T-helper 2 cell (primary cell): ENCODE measurements around the gene RPL7L1.

Experiments
- DNase-seq, 5 experiments: peaks; one replicate each; pipeline versions ENCODE4 v3.0.0 to v3.0.0-alpha.2; 2012 to 2022

Gene RPL7L1

GRCh38 chr6:42933205-42933604 is 53.8 kb downstream of the RPL7L1 start:
- DNase-seq, result no peak

DNA sequence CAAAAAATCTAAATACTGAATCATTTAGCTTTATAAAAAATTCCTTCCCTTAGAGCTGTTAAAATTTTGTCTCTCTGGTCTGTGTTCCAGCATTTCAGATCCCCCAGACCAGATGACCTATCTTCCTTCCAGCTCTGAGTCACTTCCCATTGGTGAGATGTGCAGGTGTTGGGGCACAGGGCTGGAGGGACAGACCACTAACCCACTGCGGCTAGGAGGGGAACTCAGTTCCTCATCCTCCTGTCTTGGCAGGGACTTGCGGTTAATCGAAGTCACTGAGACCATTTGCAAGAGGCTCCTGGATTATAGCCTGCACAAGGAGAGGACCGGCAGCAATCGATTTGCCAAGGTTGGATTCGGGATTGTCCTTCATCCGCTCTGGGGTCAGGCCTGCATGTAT is 55.9 kb downstream of the RPL7L1 start:
- DNase-seq, result no peak

- no peak for DNase-seq
Measured at GRCh38 chr6:42936398-42936797, 57.0 kb downstream of the RPL7L1 start.

GRCh38 chr6:42937548-42938427 is 58.4 kb downstream of the RPL7L1 start:
- DNase-seq, result no peak

GRCh38 chr6:42938428-42938796 is 59.0 kb downstream of the RPL7L1 start:
- DNase-seq, result no peak

DNA sequence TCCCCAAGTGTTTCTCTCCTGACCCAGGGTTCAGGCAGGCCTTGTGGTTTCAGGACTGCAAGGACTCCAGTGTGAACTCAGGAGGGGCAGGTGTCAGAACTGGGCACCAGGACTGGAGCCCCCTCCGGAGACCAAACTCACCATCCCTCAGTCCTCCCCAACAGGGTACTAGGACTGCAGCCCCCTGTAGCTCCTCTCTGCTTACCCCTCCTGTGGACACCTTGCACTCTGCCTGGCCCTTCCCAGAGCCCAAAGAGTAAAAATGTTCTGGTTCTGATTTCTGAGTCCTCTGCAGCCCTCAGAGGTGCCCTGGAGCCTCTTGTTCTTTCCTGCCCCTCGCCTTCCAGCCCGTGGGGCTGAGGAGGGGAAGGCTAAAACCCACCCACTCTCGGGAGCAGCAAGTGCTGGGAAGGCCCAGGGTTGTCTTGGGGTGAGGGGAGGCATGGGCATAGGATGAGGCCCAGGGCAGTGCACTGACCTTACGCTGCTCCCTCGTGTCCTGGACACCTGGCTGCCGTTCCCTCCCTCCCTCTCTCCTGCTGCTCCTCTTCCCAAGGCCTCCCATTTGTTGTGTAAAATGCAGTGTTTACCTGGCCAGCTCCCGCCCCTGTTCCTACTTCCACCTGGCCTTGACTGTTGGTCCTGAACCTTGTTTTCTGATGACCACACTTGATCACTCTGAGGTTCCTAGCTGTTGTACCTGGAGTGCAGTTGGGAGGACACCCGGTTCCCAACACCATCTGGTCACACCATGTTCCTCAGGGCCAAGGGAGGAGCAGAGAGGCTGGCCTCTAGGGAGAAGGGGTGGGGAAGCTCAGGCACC is 59.8 kb downstream of the RPL7L1 start:
- DNase-seq, result no peak
